Fibroblast of villous mesenchyme (primary cell): Measurements from ENCODE around the gene PUS10. TPM values are rescaled to one million over a fixed set of nuclear protein-coding genes. Genes with fewer than 3 reads are reported as not detected.
A peak's percentile ranks its signal among the peaks of the same experiment; 100 is the strongest.
"Not testable (repeated sequence)": the region's sequence is repeated elsewhere in the genome, so short reads cannot be mapped to it uniquely, and the experiment has no call there.

Experiments
- DNase-seq: peaks from one replicate; pipeline ENCODE4 v3.0.0-alpha.2; 2010; ENCODE audit warnings: low read depth
- H3K4me3 ChIP-seq: 2 replicates; pipeline ENCODE4 v1.5.1; 2011; ENCODE audit warnings: low read depth, mild to moderate bottlenecking, low read length
- total RNA-seq: library from RNA; depleted of rRNA; stranded (reverse); fragments of >200 nt; gene quantifications from 2 replicates; pipeline ENCODE4 v1.2.3, GENCODE V29; 2012
- TF ChIP-seq, protein P1 (sequence below): IDR thresholded peaks from 2 replicates; pipeline ENCODE4 v1.5.1; 2012; ENCODE audit warnings: low read depth, mild to moderate bottlenecking, low read length; ENCODE audit not compliant: insufficient read depth

PUS10 gene
- total RNA-seq, 1 donor = 7.8 TPM

- DNase-seq = no peak
- TF ChIP-seq, protein P1, sequence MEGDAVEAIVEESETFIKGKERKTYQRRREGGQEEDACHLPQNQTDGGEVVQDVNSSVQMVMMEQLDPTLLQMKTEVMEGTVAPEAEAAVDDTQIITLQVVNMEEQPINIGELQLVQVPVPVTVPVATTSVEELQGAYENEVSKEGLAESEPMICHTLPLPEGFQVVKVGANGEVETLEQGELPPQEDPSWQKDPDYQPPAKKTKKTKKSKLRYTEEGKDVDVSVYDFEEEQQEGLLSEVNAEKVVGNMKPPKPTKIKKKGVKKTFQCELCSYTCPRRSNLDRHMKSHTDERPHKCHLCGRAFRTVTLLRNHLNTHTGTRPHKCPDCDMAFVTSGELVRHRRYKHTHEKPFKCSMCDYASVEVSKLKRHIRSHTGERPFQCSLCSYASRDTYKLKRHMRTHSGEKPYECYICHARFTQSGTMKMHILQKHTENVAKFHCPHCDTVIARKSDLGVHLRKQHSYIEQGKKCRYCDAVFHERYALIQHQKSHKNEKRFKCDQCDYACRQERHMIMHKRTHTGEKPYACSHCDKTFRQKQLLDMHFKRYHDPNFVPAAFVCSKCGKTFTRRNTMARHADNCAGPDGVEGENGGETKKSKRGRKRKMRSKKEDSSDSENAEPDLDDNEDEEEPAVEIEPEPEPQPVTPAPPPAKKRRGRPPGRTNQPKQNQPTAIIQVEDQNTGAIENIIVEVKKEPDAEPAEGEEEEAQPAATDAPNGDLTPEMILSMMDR = no peak
- H3K4me3 ChIP-seq = no peak overlapping the region
Observed at GRCh38 chr2:60938301-60938700, 79.8 kb downstream of the PUS10 start.

- TF ChIP-seq, protein P1 = no peak
- no peak overlapping the region for H3K4me3 ChIP-seq
- DNase-seq = no peak
Observed at GRCh38 chr2:60936757-60937156, 81.3 kb downstream of the PUS10 start.

DNA sequence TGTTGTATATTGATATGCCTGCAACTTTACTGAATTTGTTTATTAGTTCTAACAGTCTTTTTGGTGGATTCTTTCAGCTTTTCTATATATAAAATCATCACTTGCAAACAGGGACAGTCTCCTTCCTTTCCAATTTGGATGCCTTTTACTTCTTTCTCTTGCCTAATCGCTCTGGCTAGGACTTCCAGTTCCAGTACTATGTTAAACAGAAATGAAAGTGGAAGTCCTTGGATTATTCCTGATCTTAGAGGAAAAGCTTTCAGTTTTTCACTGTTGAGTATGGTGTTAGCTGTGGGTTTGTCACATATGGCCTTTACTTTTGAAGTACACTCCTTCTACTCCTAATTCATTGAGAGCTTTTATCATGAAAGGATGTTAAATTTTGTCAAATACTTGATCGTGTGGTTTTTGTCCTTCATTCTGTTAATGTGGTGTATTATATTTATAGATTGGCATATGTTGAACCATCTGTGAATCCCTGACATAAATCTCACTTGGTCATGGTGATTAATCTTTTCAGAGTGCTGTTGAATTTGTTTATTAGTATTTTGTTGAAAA, 83.8 kb downstream of the PUS10 start:
- peak; percentile 39 for DNase-seq
- no peak overlapping the region for H3K4me3 ChIP-seq
- TF ChIP-seq, protein P1 = no peak

GRCh38 chr2:60932954-60933353, 85.1 kb downstream of the PUS10 start:
- TF ChIP-seq, protein P1 = no peak
- H3K4me3 ChIP-seq = no peak overlapping the region
- DNase-seq = no peak

DNA sequence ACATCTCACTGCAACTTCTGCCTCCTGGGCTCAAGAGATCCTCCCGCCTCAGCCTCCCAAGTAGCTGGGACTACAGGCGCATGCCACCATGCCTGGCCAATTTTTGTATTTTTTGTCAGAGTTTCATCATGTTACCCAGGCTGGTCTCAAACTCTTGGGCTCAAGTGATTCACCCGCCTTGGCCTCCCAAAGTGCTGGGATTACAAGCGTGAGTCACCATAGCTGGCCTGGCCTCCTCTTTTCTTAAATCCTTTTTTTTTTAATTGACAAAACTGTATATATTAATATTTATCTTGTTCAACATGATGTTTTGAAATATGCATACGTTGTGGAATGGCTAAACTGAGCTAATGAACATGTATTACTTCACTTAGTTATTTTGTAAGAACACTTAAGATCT, 86.0 kb downstream of the PUS10 start:
- DNase-seq, H3K4me3 ChIP-seq: not testable (repeated sequence)

DNA sequence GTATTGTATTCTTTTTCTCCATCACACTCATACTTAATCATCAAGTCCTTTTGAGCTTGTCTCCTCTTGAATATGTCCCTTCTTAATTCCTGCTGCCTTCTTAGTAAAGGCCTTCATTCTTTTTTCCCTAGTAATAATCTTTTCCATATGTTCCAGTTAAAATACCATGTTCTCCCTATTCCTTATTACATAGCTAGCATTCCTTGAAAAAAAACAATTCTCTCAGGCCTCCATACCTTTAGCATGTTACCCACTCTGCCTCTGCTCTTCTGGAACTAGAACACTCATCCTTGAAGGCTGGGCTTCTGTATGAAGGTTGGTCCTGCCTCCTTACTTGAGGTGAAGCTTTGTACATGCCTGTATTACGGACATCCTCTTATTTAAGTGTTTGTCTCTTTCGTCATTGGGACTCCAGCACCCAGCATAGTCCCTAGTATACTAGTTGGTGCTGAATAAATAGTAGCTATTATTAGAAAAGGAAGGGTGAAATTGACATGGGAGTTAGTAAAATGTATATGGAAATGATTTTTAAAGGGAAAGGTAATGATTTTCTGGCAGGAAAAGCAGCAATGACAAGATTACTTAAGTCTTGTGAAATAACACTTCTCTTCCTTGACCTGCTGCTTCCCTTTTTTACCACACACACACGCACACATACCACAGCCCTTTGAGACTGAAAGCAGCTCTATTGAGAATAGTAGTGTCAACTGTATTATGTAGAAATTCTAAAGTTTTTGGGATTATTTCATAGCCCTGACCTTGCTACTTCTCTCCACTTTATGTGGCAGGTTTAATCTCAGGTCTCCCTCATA, 91.1 kb downstream of the PUS10 start:
- TF ChIP-seq, protein P1 = no peak
- DNase-seq = peak; percentile 64
- H3K4me3 ChIP-seq = no peak overlapping the region

GRCh38 chr2:60925994-60926740, 91.9 kb downstream of the PUS10 start:
- TF ChIP-seq, protein P1 = no peak
- peak; percentile 52 for DNase-seq
- H3K4me3 ChIP-seq = no peak overlapping the region
